HG03025 (cell line): ENCODE data around the gene TRAF2.

Experiments
- ATAC-seq: cut with Tn5 transposase; IDR thresholded peaks from one replicate; pipeline ENCODE4 v1.9.1; 2021; ENCODE audit warnings: mild to moderate bottlenecking, moderate library complexity; ENCODE audit not compliant: unreplicated experiment, low FRiP score

TRAF2 gene

GRCh38 chr9:136910197-136910900 lies 24.0 kb downstream of the TRAF2 start:
- no peak for ATAC-seq

GRCh38 chr9:136910901-136911245 lies 24.6 kb downstream of the TRAF2 start:
- no peak for ATAC-seq

- no peak for ATAC-seq
Measured at GRCh38 chr9:136913701-136914438, 27.6 kb downstream of the TRAF2 start.

- ATAC-seq: no peak
Measured at GRCh38 chr9:136915632-136916329, 29.5 kb downstream of the TRAF2 start.

GRCh38 chr9:136916330-136917184 lies 30.2 kb downstream of the TRAF2 start:
- no peak for ATAC-seq

GRCh38 chr9:136917902-136918301 lies 31.6 kb downstream of the TRAF2 start:
- ATAC-seq: no peak

GRCh38 chr9:136920069-136920468 lies 33.8 kb downstream of the TRAF2 start:
- no peak for ATAC-seq

GRCh38 chr9:136920734-136921231 lies 34.5 kb downstream of the TRAF2 start:
- ATAC-seq: no peak

GRCh38 chr9:136921307-136921706 lies 35.0 kb downstream of the TRAF2 start:
- no peak for ATAC-seq

- no peak for ATAC-seq
Measured at GRCh38 chr9:136921718-136922117, 35.4 kb downstream of the TRAF2 start.

- ATAC-seq: no peak
Measured at GRCh38 chr9:136922540-136922939, 36.2 kb downstream of the TRAF2 start.

GRCh38 chr9:136923881-136924280 lies 37.6 kb downstream of the TRAF2 start:
- no peak for ATAC-seq

- ATAC-seq: no peak
Measured at GRCh38 chr9:136925414-136926153, 39.3 kb downstream of the TRAF2 start.

- ATAC-seq: no peak
Measured at GRCh38 chr9:136926154-136926704, 39.9 kb downstream of the TRAF2 start.

GRCh38 chr9:136926749-136927148 lies 40.4 kb downstream of the TRAF2 start:
- no peak for ATAC-seq

GRCh38 chr9:136927343-136928271 lies 41.3 kb downstream of the TRAF2 start:
- no peak for ATAC-seq

GRCh38 chr9:136928591-136928990 lies 42.3 kb downstream of the TRAF2 start:
- no peak for ATAC-seq

- no peak for ATAC-seq
Measured at GRCh38 chr9:136930014-136930413, 43.7 kb downstream of the TRAF2 start.
